K562 (cell line): ENCODE data around the gene WSCD1. TPM values are rescaled to one million over a fixed set of nuclear protein-coding genes. Genes with fewer than 3 reads are reported as not detected.

ENCODE experiments used
- ATAC-seq: fragments of 200-7000 bp; cut with Tn5 transposase; 3 replicates; pipeline ENCODE4 v1.9.1; 2020; ENCODE audit warnings: moderate library complexity
- BruUV-seq: library from RNA; stranded (reverse); fragments of 400-500 nt; replicated peaks from 2 replicates; lab custom pipeline; 2021; lab: Mats Ljungman, UMichigan
- CTCF ChIA-PET: fragments of 300-600 bp; formaldehyde crosslinking; extraction: SDS; loops from one replicate; lab custom pipeline; 2021; ENCODE audit warnings: low intra/inter-chr PET ratio; lab: Yijun Ruan, JAX
- POLR2A ChIA-PET: fragments of 300-600, 350-650 bp; sonication (Branson Sonifier 250); formaldehyde crosslinking; extraction: SDS; loops from one replicate; lab custom pipeline; 2021; ENCODE audit warnings: antibody characterized with exemption, inconsistent platforms; lab: Yijun Ruan, JAX
- DNase-seq, 4 experiments: peaks; one replicate each; pipeline versions ENCODE4 v3.0.0 to v3.0.0-alpha.2; 2011 to 2018; ENCODE audit warnings: low spot score in 3 of 4, mixed read lengths in 3 of 4; ENCODE audit errors: extremely low read depth in 1 of 4
- FAIRE-seq: peaks from 2 replicates; lab custom pipeline; 2011; peaks lifted over from hg19 to GRCh38; lab: Jason Lieb, UNC
- H2AFZ ChIP-seq: 2 replicates; pipeline ENCODE4 v1.6.0; 2011; ENCODE audit warnings: low read depth, low read length, control low read depth, inconsistent platforms
- H3K27ac ChIP-seq: fragments of 200-600 bp; 3 replicates; pipeline ENCODE4 v1.8.0; 2011; ENCODE audit warnings: low read depth, mild to moderate bottlenecking, control low read depth, inconsistent platforms, low read length, moderate library complexity, mixed read lengths; ENCODE audit errors: extremely low read depth
- H3K27me3 ChIP-seq, 2 experiments: fragments of 300-600 bp in 1 of 2; 2 replicates in 1 of 2; 3 replicates in 1 of 2; pipeline versions ENCODE4 v1.6.0 to v1.8.0; 2011; ENCODE audit warnings: inconsistent platforms in 2 of 2, low read length in 2 of 2, mild to moderate bottlenecking in 1 of 2, mixed read lengths in 1 of 2, moderate library complexity in 1 of 2; ENCODE audit not compliant: control insufficient read depth in 2 of 2, insufficient read depth in 2 of 2
- H3K36me3 ChIP-seq: fragments of 300-600 bp; 3 replicates; pipeline ENCODE4 v1.8.0; 2011; ENCODE audit warnings: mild to moderate bottlenecking, low read length, inconsistent platforms; ENCODE audit not compliant: control insufficient read depth, insufficient read depth
- H3K4me1 ChIP-seq, 2 experiments: fragments of 200-600 bp in 1 of 2; replicated peaks in 1 of 2; 2 replicates in 1 of 2; 3 replicates in 1 of 2; pipeline versions ENCODE4 v1.5.1 to v1.8.0; 2011; ENCODE audit warnings: inconsistent platforms in 2 of 2, low read length in 2 of 2, mild to moderate bottlenecking in 1 of 2, mixed read lengths in 1 of 2, moderate library complexity in 1 of 2; ENCODE audit not compliant: control insufficient read depth in 2 of 2, insufficient read depth in 2 of 2
- H3K4me2 ChIP-seq: 2 replicates; pipeline ENCODE4 v1.6.1; 2011; ENCODE audit warnings: low read length, control low read depth, inconsistent platforms, mixed read lengths; ENCODE audit not compliant: insufficient read depth
- H3K4me3 ChIP-seq: fragments of 200-600 bp; sonication (generic), shearing (Covaris generic); 2 replicates; pipeline ENCODE4 v1.5.1; 2016; ENCODE audit warnings: control low read depth, inconsistent platforms
- H3K79me2 ChIP-seq: fragments of 200-600 bp; 3 replicates; pipeline ENCODE4 v1.8.0; 2011; ENCODE audit warnings: low read length, inconsistent platforms; ENCODE audit not compliant: control insufficient read depth, insufficient read depth
- H3K9ac ChIP-seq, 2 experiments: 2 replicates each; pipeline versions ENCODE4 v1.6.0 to v1.6.1; 2011; ENCODE audit warnings: low read depth in 2 of 2, low read length in 2 of 2, control low read depth in 1 of 2, inconsistent platforms in 1 of 2, mild to moderate bottlenecking in 1 of 2, mixed read lengths in 1 of 2; ENCODE audit not compliant: insufficient read depth in 1 of 2
- H3K9me1 ChIP-seq: one replicate; pipeline ENCODE4 v1.6.0; 2011; ENCODE audit warnings: inconsistent platforms, mild to moderate bottlenecking, low read length, moderate library complexity; ENCODE audit not compliant: control insufficient read depth, insufficient read depth
- H3K9me3 ChIP-seq: replicated peaks from 2 replicates; pipeline ENCODE4 v1.5.1; 2011; ENCODE audit warnings: low read depth, low read length, inconsistent platforms; ENCODE audit not compliant: control insufficient read depth, insufficient read depth
- H4K20me1 ChIP-seq: replicated peaks from 2 replicates; pipeline ENCODE4 v1.6.1; 2011; ENCODE audit warnings: low read length, inconsistent platforms, mixed read lengths; ENCODE audit not compliant: control insufficient read depth, insufficient read depth
- CCAR2 ChIP-seq: fragments of 200-400 bp; formaldehyde crosslinking; IDR thresholded peaks from 2 replicates; pipeline ENCODE4 v1.6.1; 2017; ENCODE audit warnings: mild to moderate bottlenecking, low read depth, low read length
- ELF1 ChIP-seq: fragments of 200-800 bp; sonication (Bioruptor generic); IDR thresholded peaks from 2 replicates; pipeline ENCODE4 v1.6.1; 2016; ENCODE audit warnings: missing genetic modification characterization, missing compliant biosample characterization
- FOXK1 ChIP-seq: sonication (generic); formaldehyde crosslinking; IDR thresholded peaks from 2 replicates; pipeline ENCODE4 v1.8.0; 2022; ENCODE audit warnings: missing genetic modification reagents, mild to moderate bottlenecking, borderline replicate concordance
- KLF13 ChIP-seq: fragments of 450-650 bp; IDR thresholded peaks from 2 replicates; pipeline ENCODE4 v1.6.1; 2016; ENCODE audit warnings: missing genetic modification characterization, low read depth, mild to moderate bottlenecking, missing compliant biosample characterization, moderate library complexity, borderline replicate concordance
- TAF7 ChIP-seq: fragments of 450-650 bp; IDR thresholded peaks from 2 replicates; pipeline ENCODE4 v1.6.1; 2016; ENCODE audit warnings: missing genetic modification characterization, missing compliant biosample characterization
- XRCC5 ChIP-seq: fragments of 200-400 bp; formaldehyde crosslinking; IDR thresholded peaks from 2 replicates; pipeline ENCODE4 v1.6.1; 2017; ENCODE audit warnings: low read depth, mild to moderate bottlenecking, low read length
- ZNF253 ChIP-seq: fragments of 250-450 bp; sonication (Bioruptor Pico); conservative IDR thresholded peaks from 2 replicates; pipeline ENCODE4 v1.6.1; 2021; ENCODE audit warnings: mild to moderate bottlenecking
- ZNF347 ChIP-seq: fragments of 450-650 bp; formaldehyde crosslinking; IDR thresholded peaks from 2 replicates; pipeline ENCODE4 v1.4.0; 2020; ENCODE audit warnings: low read depth, mild to moderate bottlenecking, moderate library complexity
- ZNF408 ChIP-seq: fragments of 250-450 bp; sonication (Bioruptor Pico); IDR thresholded peaks from 2 replicates; pipeline ENCODE4 v1.4.0; 2020; ENCODE audit warnings: low read depth, mild to moderate bottlenecking, moderate library complexity
- ZNF668 ChIP-seq: fragments of 250-450 bp; sonication (Bioruptor Pico); IDR thresholded peaks from 2 replicates; pipeline ENCODE4 v1.8.0; 2022; ENCODE audit warnings: mild to moderate bottlenecking, inconsistent platforms
- WGBS: fragments of 100-300 bp; shearing (Covaris generic); methylation state at CpG from one replicate; pipeline ENCODE4 v1.1.6; 2016; ENCODE audit warnings: low coverage, mixed read lengths; ENCODE audit not compliant: insufficient coverage; ENCODE audit errors: missing lambda C conversion rate; 5-methylcytosine and 5-hydroxymethylcytosine counted together
- in situ Hi-C: fragments of 300-500 bp; cut with MboI; formaldehyde crosslinking; loops from 4 replicates; pipeline ENCODE4 v1.15.0; 2018; ENCODE audit warnings: inconsistent platforms, mixed read lengths
- intact Hi-C: fragments of 100-400 bp; cut with micrococcal nuclease; formaldehyde crosslinking; loops from 2 replicates; pipeline ENCODE4 v1.14.2; 2022
- polyA plus RNA-seq, 8 experiments: library from polyadenylated mRNA; depleted of rRNA in 4 of 8; stranded (reverse) in 5 of 8; unstranded in 3 of 8; fragments of >200 nt; fragmentation: Nextera tagmentation in 2 of 8; fragmentation: Illumina TruSeq in 1 of 8; extraction: Ambion mirVana in 2 of 8; extraction: Trizol in 1 of 8; gene quantifications; 2 replicates each; pipeline versions ENCODE4 v1.2.1 to v1.2.3, GENCODE V29; 2011 to 2014; ENCODE audit warnings: inconsistent platforms in 1 of 8, missing spikeins in 1 of 8
- total RNA-seq, 7 experiments: library from RNA; depleted of rRNA in 6 of 7; stranded (reverse); fragments of >200 nt in 6 of 7; fragmentation: Illumina TruSeq in 2 of 7; extraction: Trizol in 2 of 7; gene quantifications; 2 replicates each; pipeline versions ENCODE4 v1.2.1 to v1.2.3, GENCODE V29; 2011 to 2021; ENCODE audit warnings: low replicate concordance in 1 of 7
- TF ChIP-seq, protein P1 (sequence below): fragments of 250-450 bp; sonication (Bioruptor Pico); IDR thresholded peaks from 2 replicates; pipeline ENCODE4 v1.5.0; 2021
- TF ChIP-seq, protein P2 (sequence below): sonication (generic); formaldehyde crosslinking; IDR thresholded peaks from 2 replicates; pipeline ENCODE4 v1.8.1; 2023; ENCODE audit warnings: mild to moderate bottlenecking, missing genetic modification reagents
- TF ChIP-seq, protein P3 (sequence below): fragments of 450-650 bp; IDR thresholded peaks from one replicate; pipeline ENCODE4 v1.6.1; 2018; ENCODE audit warnings: mild to moderate bottlenecking, moderate library complexity; ENCODE audit not compliant: partially characterized antibody
- TF ChIP-seq, protein P4 (sequence below): sonication (generic); formaldehyde crosslinking; IDR thresholded peaks from 2 replicates; pipeline ENCODE4 v1.4.0; 2020; ENCODE audit warnings: mild to moderate bottlenecking, missing genetic modification reagents

Gene WSCD1
- total and polyA plus RNA-seq, 9 of the 15 experiments (the other 6 are each of a cell fraction or from before 2014, with no cell fraction given), result not detected

DNA sequence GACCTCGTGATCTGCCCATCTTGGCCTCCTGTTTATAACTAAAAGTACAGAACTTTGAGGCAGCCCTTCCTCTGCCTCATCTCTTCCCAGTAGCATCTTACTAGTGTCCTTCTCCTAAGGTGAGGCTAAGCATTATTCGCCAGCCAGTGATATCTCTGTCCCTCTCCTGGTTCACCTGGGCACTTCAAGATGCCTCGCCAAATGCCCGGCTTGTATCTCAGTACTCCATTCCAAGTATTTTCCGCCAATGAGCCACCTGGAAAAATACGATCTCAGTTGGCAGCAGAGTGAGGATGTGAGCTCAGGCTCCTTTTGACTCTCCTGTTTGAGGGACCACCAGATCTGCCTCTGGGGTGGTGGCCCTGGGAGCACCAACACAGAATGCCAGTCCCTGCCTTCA is 25.9 kb upstream of the WSCD1 start (continued):
- TF ChIP-seq ELF1 (tag), result no peak
- no peak for TF ChIP-seq ZNF347
- no peak for TF ChIP-seq TAF7 (tag)
- TF ChIP-seq ZNF408 (CRISPR knock-in tag), result no peak
- TF ChIP-seq XRCC5, result no peak
- TF ChIP-seq, protein P1, sequence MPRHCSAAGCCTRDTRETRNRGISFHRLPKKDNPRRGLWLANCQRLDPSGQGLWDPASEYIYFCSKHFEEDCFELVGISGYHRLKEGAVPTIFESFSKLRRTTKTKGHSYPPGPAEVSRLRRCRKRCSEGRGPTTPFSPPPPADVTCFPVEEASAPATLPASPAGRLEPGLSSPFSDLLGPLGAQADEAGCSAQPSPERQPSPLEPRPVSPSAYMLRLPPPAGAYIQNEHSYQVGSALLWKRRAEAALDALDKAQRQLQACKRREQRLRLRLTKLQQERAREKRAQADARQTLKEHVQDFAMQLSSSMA (CRISPR knock-in tag), result no peak

DNA sequence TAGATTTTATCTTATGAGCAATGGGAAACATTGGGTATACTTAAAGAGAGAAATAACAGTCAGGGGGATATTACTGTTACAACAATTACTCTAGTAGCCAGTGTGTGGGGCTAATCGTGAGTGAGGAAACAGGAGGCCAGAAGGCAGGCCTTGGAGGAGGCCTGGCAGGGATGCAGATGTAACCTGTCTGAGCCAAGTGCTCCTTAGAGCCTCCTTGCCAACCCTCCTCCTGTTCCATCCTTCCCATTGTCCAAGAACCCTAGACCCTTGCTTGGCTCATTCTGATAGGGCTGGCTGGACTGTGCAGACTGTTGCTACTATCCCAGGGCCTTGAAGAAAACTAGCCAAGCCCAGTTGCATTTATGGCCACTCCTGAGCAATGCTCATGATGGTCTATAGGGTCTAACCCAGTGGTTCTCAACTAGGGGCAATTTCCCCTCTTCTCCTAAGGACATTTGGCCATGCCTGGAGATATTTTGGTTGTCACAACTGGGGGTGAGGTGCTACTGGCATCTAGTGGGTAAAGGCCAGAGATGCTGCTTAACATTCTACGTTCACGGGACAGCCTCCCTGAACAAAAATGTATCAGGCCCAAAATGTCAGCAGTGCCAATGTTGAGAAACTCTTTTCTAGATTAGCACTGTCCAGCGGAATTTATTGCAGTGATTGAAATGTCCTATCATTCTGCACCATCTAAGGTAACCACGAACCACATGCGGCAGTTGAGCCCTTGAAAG is 24.4 kb upstream of the WSCD1 start:
- in situ Hi-C loops, result no loop called here
- no peak for DNase-seq
- TF ChIP-seq, protein P2, sequence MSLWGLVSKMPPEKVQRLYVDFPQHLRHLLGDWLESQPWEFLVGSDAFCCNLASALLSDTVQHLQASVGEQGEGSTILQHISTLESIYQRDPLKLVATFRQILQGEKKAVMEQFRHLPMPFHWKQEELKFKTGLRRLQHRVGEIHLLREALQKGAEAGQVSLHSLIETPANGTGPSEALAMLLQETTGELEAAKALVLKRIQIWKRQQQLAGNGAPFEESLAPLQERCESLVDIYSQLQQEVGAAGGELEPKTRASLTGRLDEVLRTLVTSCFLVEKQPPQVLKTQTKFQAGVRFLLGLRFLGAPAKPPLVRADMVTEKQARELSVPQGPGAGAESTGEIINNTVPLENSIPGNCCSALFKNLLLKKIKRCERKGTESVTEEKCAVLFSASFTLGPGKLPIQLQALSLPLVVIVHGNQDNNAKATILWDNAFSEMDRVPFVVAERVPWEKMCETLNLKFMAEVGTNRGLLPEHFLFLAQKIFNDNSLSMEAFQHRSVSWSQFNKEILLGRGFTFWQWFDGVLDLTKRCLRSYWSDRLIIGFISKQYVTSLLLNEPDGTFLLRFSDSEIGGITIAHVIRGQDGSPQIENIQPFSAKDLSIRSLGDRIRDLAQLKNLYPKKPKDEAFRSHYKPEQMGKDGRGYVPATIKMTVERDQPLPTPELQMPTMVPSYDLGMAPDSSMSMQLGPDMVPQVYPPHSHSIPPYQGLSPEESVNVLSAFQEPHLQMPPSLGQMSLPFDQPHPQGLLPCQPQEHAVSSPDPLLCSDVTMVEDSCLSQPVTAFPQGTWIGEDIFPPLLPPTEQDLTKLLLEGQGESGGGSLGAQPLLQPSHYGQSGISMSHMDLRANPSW (CRISPR knock-in tag), result no peak
- TF ChIP-seq CCAR2 (no peak), ZNF668 (CRISPR knock-in tag) (no peak), FOXK1 (no peak), KLF13 (tag) (no peak), ZNF253 (CRISPR knock-in tag) (no peak)
- TF ChIP-seq, protein P3, sequence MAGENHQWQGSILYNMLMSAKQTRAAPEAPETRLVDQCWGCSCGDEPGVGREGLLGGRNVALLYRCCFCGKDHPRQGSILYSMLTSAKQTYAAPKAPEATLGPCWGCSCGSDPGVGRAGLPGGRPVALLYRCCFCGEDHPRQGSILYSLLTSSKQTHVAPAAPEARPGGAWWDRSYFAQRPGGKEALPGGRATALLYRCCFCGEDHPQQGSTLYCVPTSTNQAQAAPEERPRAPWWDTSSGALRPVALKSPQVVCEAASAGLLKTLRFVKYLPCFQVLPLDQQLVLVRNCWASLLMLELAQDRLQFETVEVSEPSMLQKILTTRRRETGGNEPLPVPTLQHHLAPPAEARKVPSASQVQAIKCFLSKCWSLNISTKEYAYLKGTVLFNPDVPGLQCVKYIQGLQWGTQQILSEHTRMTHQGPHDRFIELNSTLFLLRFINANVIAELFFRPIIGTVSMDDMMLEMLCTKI, result no peak
- TF ChIP-seq, protein P4, sequence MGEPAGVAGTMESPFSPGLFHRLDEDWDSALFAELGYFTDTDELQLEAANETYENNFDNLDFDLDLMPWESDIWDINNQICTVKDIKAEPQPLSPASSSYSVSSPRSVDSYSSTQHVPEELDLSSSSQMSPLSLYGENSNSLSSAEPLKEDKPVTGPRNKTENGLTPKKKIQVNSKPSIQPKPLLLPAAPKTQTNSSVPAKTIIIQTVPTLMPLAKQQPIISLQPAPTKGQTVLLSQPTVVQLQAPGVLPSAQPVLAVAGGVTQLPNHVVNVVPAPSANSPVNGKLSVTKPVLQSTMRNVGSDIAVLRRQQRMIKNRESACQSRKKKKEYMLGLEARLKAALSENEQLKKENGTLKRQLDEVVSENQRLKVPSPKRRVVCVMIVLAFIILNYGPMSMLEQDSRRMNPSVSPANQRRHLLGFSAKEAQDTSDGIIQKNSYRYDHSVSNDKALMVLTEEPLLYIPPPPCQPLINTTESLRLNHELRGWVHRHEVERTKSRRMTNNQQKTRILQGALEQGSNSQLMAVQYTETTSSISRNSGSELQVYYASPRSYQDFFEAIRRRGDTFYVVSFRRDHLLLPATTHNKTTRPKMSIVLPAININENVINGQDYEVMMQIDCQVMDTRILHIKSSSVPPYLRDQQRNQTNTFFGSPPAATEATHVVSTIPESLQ (CRISPR knock-in tag), result no peak

More for the DNA sequence above, 24.4 kb upstream of the WSCD1 start:
- no peaks in the 10 kb centered on the region; a peak in 1 of 5 replicates for H3K27me3 ChIP-seq
- no peak overlapping the region for H3K4me2 ChIP-seq
- BruUV-seq, result no TSS peak
- no peak overlapping the region for H2AFZ ChIP-seq
- H3K9me3 ChIP-seq, result no peaks in the 10 kb centered on the region
- H3K4me3 ChIP-seq, result no peak overlapping the region
- ATAC-seq, result no peak
- WGBS, result 0% methylated on average over 4 of the region's 6 CpGs
- FAIRE-seq, result no peak
- H3K9ac ChIP-seq, result no peak overlapping the region
- H3K27ac ChIP-seq, result no peak overlapping the region
- H3K79me2 ChIP-seq, result no peaks in the 10 kb centered on the region
- intact Hi-C loops, result no loop called here
- no peaks in the 10 kb centered on the region for H3K36me3 ChIP-seq
- ChIA-PET CTCF (no interaction called here), POLR2A (no interaction called here)
- H3K9me1 ChIP-seq, result no peaks in the 10 kb centered on the region
- no peaks in the 10 kb centered on the region for H3K4me1 ChIP-seq
- H4K20me1 ChIP-seq, result no peaks in the 10 kb centered on the region
